Activated naive CD8-positive, alpha-beta T cell treated with anti-CD3 and anti-CD28 coated beads, Interleukin-2, amount 10 ng/mL, durations not matched to agents 7 days and 5 days (primary cell): ENCODE results near the gene SETMAR. TPM values are rescaled to one million over a fixed set of nuclear protein-coding genes. Genes with fewer than 3 reads are reported as not detected.

Experiments used
- total RNA-seq, 2 experiments: library from RNA; stranded (reverse); gene quantifications; one replicate each; pipeline ENCODE4 v1.2.3, GENCODE V29; 2021

The SETMAR gene
- total RNA-seq, 2 experiments from 2014 or later, result 10.0 to 11.3 TPM

Other genes with a start within 250 kb of the SETMAR start
- 10 to 100 TPM in 1 of 2 experiments, 1 to 10 TPM in 1; 9.1 to 13.7 TPM for gene SUMF1, start 163.9 kb downstream of the SETMAR start, total RNA-seq
- 10 to 100 TPM; 74.3 to 76.2 TPM for gene ITPR1, start 190.0 kb downstream of the SETMAR start, total RNA-seq